ENCODE measurements around the gene TFDP2.
"Not testable (repeated sequence)": the region's sequence is repeated elsewhere in the genome, so short reads cannot be mapped to it uniquely, and the experiment has no call there.

TFDP2 gene

DNA sequence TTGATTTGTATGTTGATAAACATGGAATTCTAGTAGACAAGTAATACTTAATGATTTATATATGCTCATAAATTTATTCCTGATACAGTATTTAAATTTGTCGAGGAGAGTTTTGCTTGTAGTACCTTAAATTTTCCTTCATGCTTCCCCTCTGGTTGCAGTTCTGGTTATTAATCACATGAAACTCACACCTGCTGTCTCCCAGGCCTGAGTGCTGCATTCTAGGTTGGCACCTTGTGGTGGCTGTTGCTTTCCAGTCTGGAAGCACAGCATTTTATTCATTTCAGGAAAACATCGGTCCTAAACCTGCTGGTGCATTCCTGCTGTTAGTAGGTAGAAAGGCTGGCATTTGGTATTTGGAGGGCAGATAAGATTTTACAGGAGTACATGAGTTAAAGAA, 228.0 kb downstream of the TFDP2 start:
- no peak for DNase-seq (ENCODE audit: low read depth)

DNA sequence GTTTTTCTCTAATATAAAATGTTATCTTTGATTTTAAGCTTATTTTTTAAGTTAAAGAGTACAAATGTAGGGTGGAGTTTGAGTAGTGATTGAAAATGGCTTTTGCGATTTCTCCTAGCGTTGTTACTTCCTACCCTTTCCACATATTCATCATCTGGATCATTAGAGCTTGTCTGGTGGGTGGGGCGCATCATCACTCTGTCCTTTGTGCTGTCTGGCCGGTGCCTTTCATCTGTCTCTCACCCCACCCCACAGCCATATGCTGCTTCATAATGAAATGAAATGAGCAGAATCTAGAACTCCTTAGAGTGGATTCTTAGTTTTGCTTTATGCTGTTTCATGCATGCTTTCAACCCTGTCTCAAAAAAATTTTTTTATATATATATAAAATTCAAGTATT, 228.6 kb downstream of the TFDP2 start:
- no peak for DNase-seq (ENCODE audit: low read depth)

DNA sequence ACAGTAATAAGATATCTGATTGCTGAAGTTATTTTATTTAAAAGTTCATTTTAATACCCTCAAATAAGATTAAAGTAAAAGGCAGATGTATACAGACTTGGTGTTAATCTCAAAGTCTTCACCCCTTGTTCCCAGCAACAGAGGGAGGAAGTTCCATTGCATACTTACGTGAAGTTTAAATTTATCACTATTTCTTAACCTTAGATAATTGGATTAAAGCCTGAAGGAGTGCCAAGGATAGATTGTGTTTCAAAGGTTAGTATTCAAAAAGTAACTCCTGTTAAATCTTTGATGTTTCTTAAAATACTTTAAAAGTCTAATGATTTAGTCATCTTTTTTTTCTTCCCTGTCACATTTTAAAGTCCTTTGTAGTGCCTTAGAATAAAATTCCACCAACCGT, 233.6 kb downstream of the TFDP2 start:
- DNase-seq (ENCODE audit: low read depth), result no peak

DNA sequence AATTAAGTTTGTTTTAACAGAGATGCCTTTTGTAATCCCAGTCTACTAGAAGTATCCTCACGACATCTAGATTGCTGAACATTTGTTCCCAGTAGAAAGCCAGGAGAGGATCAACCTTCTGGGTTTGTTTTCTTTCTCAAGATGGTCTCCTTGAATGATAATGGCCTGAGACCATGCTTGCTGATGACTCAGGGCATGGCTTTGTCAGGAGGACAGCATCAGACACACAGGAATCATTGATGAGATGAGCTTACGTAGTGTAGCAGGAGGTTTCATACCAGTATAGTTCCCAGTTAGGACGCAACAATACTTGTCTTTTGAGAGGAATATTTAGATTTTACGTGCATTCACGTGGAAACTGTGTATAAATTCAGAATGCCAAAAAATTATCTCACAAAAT, 234.3 kb downstream of the TFDP2 start:
- DNase-seq (ENCODE audit: low read depth), result no peak

DNA sequence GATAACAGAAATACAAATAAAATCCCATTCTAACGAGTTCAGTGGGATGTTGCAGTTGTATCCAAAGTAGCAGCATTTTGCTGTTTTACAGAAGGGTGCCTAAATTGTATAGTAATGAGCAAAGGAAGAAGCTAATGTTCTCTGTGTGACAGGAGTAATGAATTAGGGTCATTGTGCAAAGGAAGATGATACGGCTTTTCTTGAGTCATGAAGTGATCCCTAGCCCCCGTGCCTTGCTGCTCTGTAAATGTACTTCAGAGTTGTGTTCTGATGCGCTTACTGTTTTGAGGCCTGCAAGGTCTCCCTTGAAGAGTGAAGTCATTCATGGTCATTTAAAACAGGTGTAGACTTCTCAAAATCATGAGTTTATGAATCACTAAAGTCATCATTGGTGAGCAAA, 235.0 kb downstream of the TFDP2 start:
- no peak for DNase-seq (ENCODE audit: low read depth)

DNA sequence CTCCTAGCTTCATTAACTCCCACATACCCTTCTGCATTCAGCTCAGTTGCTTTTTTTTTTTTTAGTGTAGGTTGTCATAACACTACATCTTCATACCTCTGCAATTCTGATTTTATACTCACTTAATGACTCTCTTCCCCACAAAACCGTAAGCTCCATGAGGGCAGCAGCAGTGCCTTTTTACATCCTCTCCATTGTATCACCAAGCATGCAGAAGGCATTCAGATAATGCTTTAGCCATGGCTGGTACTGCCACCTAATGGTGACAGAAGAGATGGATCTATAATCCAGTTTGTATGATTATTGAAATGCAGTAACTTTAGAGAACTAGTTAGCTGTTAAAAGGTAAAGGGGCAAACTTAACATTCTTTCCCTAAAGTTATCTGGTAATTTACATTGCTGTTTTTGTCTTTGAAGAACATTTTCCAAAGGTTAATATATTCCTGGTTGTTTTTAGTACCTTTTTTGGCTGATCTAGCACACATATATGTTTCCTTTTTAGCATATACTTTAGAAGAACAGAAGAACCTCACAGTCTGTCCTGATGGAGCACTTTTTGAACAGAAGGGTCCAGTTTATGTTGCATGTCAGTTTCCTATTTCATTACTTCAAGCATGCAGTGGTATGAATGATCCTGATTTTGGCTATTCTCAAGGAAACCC, 236.1 kb downstream of the TFDP2 start:
- DNase-seq (ENCODE audit: low read depth), result peak; percentile 7

DNA sequence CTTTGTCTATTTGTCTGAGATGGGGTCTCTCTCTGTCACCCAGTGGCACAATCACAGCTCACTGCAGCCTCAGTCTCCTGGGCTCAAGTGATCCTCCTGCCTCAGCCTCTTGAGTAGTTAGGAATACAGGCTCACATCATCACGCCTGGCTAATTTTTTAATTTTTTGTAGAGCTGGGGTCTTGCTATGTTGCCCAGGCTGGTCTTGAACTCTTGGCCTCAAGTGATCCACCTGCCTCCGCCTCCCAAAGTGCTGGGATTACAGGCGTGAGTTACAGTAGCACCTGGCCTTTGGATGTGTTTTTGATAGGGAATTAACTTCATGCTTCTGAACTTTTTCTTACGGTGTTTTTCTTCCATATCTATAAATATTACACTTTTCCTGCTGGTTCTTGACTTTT, 239.4 kb downstream of the TFDP2 start:
- not testable (repeated sequence) for DNase-seq (ENCODE audit: low read depth)

DNA sequence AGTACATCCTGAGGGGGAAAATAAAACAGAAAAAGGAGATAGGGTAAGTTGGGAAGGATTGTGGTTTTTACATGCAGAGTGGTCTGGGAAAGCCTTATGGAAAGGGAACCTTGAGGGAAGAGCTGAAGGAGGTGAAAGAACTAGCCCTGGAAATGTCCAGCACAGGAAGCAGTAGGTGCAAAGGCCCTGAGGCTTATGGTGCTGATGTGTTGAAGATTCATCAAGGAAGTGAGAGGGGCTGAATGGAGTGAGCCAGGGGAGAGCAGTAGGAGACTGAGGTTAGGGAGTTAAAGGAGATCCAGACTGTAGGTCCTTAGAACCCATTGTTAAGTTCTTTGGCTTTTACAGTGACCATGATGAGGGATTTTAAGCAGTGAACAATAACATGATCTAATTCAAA, 239.9 kb downstream of the TFDP2 start:
- no peak for DNase-seq (ENCODE audit: low read depth)

DNA sequence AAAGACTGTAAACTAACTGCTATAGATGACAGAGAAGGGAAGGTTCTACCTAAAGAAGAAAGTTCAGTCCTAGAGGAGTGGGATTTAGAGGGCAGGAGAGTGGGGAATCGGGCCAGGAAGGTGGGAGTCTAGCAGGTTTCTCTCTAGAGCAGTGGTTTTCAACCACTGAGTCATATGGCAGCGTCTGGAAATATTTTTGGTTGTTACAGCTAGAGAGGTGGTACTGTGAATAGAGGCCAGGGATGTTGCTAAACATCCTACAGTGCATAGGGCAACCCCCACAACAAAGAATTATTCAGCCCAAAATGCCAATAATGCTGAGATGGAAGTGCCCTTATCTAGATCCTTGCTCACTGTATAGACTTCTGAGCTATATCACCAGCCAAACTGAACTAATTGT, 244.2 kb downstream of the TFDP2 start:
- DNase-seq (ENCODE audit: low read depth), result no peak

DNA sequence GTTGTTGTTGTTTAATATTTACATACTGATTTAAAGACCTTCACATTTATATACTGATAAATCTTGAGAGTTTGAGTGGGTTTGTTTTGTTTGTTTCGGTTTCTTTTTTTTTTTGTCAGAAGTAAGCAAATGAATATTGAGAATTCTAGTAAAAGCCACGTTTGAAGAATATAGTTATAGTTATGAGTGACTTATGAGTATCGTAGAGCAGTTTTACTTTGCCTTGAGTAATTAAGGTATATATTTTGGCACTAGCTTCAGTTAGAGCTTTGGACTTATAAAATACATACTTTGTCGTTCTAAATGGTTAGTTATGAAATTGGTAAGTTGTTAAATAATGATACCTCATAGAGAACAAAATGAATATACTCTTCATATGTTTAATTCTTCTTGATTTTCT, 245.1 kb downstream of the TFDP2 start:
- no peak for DNase-seq (ENCODE audit: low read depth)

DNA sequence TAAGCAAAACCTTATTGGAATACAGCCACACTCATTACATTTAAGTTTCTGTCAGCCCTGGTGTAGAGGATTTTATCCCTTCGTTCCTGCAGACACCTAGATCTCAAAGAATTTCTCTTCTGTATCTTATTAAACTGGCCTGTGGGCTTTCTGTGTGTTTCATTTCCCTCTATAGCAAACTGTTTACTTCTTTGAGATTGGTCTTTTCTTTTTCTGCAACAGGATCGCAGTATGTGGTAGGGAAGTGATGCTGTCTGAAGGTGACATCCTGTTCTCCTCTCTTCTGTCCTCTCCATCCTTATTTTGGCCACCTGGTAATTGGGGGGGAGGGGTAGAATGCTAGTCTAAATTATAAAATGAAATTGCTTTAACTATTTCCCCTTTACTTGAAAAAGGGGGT, 247.4 kb downstream of the TFDP2 start:
- no peak for DNase-seq (ENCODE audit: low read depth)

DNA sequence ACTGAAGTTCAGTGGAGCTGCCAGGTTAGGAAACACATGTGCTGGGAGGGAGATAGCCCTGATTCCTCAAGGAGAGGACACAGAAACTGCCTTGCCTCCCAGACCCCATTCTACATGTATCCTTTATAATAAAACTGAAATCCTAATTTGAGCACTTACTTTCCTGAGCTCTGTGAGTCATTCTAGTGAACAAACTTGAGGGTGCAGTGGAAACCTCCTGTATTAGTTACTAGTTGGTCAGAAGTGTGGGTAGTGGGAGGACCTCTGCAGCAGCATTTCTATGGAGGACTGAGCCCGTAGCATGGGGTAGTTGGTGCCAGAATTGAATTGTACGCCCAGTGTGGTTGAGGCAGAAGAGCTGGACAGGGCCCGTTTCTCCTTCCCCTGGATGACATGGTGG, 249.0 kb downstream of the TFDP2 start:
- no peak for DNase-seq (ENCODE audit: low read depth)

DNA sequence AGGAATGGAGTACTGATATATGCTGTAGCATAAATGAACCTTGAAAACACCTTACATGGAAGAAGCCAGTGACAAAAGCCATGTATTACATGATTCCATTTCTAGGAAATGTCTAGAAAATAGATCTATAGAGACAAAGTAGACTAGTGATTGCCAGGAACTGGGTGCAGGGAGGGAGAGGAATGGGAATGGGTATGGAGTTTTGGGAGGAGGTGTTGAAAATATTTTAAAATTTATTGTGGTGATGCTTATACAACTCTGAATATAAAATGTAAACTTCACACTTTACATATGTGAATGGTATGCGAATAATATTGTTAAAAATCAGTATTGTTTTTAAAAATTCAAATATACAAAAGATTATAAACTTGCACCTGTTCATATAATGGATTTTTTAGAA, 250.4 kb downstream of the TFDP2 start:
- DNase-seq (ENCODE audit: low read depth), result no peak

DNA sequence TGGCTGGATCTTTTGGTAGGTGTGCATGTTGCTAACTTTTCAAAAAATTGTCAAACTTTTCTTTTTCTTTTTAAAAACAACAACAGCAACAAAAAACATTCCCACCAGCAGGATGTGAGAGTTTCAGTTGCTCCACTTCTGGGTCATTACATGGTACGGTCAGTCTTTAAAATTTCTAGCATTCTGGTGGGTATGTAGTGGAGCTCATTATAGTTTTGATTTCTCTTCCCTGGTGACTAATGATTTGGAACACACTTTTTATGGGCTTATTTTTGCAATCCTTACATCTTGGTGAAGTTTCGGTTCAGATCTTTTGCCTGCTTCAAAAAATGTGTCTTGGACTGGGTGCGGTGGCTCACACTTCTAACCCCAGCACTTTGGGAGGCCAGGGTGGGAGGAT, 253.6 kb downstream of the TFDP2 start:
- no peak for DNase-seq (ENCODE audit: low read depth)

DNA sequence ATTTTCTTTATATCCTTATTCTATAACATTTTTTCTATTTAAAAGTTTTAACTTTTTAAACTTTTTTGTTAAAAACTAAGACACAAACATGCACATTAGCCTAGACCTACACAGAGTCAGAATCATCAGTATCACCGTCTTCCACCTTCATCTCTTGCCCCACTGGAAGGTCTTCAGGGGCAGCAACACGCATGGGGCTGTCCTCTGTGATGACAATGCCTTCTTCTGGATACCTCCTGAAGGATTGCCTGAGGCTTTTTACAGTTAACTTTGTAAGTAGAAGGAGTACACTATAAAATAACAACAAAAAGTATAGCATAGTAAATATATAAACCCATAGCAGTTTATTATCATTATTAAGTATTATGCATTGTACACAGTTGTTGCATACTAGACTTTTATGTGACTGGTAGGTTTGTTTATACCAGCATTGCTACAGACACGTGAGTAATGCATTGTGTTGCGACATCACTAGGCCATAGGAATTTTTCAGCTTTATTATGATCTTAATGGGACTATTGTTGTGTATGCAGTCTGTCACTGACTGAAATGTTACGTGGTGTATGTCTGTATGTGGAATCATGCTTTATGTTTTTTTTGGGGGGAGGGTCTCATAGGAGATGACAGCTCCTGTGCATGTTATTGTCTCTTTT, 254.7 kb downstream of the TFDP2 start:
- DNase-seq (ENCODE audit: low read depth), result no peak

Measured in stimulated activated CD8-positive, alpha-beta memory T cell treated with anti-CD3 and anti-CD28 coated beads, Interleukin-15, amount 100 ng/mL, for 1 hour (primary cell).